ENCODE measurements around the gene NRCAM.

DNA sequence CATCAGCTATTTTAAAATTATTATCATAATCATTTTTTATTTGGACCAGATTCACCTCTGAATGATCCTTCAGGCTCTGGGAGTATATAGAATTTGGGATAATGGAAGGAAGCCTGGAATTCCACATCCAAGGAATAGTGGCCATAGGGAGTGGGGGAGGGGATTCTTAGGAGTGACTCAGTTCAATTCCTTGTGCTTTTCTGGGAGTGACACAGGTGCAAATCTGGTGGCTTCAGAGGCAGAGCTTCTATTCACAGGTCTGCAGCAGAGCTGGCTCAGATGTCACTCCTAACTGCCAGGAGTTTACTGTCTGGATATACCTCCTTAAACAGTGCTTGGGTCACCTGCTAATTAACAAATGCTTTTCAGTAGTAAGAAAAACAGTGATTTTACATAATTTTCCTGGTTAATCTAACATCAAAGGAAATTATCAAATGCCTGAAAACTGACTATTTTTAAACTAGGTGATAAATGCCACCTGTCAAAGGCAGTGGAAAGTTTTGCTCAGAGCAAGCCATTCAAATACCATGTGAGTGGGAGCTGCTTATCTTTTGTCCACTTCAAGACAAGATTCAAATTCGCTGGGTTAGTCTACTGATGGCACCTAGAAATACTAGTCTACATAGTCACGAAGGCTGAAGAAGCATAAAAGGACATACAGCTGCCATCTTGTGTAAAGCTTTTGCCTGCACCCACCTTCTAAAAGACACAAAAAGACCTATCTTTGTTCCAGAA, 219.4 kb downstream of the NRCAM start:
- TF ChIP-seq CTCF (IDR thresholded peaks at IDR 0.05; ENCODE audit: low read depth, low read length) (no peak), EZH2phosphoT487 (IDR thresholded peaks at IDR 0.05; ENCODE audit: low read depth) (no peak)

Data from OCI-LY3 (cell line).